Measurements from ENCODE around the gene TFDP1.

TFDP1 gene

DNA sequence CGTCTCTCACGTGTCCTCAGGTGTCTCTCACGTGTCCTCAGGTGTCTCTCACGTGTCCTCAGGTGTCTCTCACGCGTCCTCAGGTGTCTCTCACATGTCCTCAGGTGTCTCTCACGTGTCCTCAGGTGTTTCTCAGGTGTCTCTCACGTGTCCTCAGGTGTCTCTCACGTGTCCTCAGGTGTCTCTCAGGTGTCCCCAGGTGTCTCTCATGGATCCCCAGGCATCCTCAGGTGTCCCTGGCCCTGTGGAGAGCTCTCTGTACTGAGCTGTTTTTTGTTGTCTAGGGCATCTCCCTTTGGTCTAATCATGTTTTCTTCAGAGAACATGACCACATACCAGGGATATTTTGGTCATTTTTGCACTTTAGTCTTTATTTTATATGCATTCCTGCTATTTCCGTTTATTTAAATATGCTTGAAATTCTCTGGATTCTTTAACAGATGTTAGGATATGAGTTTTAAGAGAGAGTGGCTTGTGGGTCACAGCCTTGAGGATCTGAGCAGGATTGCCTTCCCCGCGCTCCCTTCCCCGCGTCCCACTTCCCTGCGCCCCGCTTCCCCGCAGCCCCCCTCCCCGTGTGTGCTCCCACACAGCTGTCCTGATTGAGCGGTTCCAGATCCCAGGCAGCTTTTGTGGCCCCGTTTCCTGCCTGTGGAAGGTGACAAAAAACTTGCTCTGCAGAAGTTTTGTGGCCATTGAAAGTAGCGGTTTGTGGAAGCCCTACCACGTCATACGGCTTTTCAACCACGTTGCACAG, 41.6 kb downstream of the TFDP1 start:
- TF ChIP-seq GABPA (IDR thresholded peaks at IDR 0.05; ENCODE audit: low read depth) = no peak
- TF ChIP-seq, protein P1, sequence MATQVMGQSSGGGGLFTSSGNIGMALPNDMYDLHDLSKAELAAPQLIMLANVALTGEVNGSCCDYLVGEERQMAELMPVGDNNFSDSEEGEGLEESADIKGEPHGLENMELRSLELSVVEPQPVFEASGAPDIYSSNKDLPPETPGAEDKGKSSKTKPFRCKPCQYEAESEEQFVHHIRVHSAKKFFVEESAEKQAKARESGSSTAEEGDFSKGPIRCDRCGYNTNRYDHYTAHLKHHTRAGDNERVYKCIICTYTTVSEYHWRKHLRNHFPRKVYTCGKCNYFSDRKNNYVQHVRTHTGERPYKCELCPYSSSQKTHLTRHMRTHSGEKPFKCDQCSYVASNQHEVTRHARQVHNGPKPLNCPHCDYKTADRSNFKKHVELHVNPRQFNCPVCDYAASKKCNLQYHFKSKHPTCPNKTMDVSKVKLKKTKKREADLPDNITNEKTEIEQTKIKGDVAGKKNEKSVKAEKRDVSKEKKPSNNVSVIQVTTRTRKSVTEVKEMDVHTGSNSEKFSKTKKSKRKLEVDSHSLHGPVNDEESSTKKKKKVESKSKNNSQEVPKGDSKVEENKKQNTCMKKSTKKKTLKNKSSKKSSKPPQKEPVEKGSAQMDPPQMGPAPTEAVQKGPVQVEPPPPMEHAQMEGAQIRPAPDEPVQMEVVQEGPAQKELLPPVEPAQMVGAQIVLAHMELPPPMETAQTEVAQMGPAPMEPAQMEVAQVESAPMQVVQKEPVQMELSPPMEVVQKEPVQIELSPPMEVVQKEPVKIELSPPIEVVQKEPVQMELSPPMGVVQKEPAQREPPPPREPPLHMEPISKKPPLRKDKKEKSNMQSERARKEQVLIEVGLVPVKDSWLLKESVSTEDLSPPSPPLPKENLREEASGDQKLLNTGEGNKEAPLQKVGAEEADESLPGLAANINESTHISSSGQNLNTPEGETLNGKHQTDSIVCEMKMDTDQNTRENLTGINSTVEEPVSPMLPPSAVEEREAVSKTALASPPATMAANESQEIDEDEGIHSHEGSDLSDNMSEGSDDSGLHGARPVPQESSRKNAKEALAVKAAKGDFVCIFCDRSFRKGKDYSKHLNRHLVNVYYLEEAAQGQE (IDR thresholded peaks at IDR 0.05; ENCODE audit: insufficient replicate concordance, low read depth) = no peak
- TF ChIP-seq POLR2AphosphoS5 (IDR thresholded peaks at IDR 0.05; ENCODE audit: low read depth) = no peak
- no peak for TF ChIP-seq SPI1 (IDR thresholded peaks at IDR 0.05; ENCODE audit: borderline replicate concordance, low read depth)
- TF ChIP-seq, protein P2, sequence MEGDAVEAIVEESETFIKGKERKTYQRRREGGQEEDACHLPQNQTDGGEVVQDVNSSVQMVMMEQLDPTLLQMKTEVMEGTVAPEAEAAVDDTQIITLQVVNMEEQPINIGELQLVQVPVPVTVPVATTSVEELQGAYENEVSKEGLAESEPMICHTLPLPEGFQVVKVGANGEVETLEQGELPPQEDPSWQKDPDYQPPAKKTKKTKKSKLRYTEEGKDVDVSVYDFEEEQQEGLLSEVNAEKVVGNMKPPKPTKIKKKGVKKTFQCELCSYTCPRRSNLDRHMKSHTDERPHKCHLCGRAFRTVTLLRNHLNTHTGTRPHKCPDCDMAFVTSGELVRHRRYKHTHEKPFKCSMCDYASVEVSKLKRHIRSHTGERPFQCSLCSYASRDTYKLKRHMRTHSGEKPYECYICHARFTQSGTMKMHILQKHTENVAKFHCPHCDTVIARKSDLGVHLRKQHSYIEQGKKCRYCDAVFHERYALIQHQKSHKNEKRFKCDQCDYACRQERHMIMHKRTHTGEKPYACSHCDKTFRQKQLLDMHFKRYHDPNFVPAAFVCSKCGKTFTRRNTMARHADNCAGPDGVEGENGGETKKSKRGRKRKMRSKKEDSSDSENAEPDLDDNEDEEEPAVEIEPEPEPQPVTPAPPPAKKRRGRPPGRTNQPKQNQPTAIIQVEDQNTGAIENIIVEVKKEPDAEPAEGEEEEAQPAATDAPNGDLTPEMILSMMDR (IDR thresholded peaks at IDR 0.05; ENCODE audit: insufficient read depth, low read length) = no peak
- Histone ChIP-seq H3K27ac (replicated peaks) (no peak overlapping the region), H3K27me3 (ENCODE audit: insufficient read depth, poor library complexity, severe bottlenecking) (no peaks in the 10 kb centered on the region), H3K4me3 (replicated peaks; ENCODE audit: insufficient read depth, low read length) (no peak overlapping the region)
- no peak for DNase-seq (ENCODE audit: low read depth in 1 of 2, low spot score in 1 of 2)

DNA sequence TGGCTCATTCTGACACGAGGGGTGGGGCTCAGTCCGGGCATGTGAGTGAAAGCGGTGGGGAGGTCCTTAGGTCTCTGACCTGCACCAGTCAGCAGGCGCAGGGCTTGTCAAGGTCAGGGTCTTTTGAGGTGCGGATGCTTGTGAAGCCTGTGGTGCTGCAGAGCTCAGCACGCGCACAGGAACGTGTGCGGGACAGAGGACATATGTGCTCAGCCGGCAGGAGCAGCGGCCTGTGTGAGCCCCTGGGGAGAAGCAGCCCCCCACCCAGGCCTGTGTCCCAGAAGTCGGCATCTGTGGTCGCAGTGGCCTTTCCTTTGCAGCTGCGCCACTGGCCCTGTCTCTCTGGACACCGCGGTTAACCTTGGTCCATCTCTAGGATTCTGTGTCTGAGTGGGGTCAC, 42.6 kb downstream of the TFDP1 start:
- no peak for DNase-seq (ENCODE audit: low read depth in 1 of 2, low spot score in 1 of 2)
- Histone ChIP-seq H3K27me3 (ENCODE audit: insufficient read depth, poor library complexity, severe bottlenecking) (no peaks in the 10 kb centered on the region), H3K4me3 (replicated peaks; ENCODE audit: insufficient read depth, low read length) (no peak overlapping the region), H3K27ac (replicated peaks) (no peak overlapping the region)
- TF ChIP-seq GABPA (IDR thresholded peaks at IDR 0.05; ENCODE audit: low read depth) (no peak), SPI1 (IDR thresholded peaks at IDR 0.05; ENCODE audit: borderline replicate concordance, low read depth) (no peak), POLR2AphosphoS5 (IDR thresholded peaks at IDR 0.05; ENCODE audit: low read depth) (no peak)
- TF ChIP-seq, protein P2 (IDR thresholded peaks at IDR 0.05; ENCODE audit: insufficient read depth, low read length) = no peak
- TF ChIP-seq, protein P1 (IDR thresholded peaks at IDR 0.05; ENCODE audit: insufficient replicate concordance, low read depth) = no peak

DNA sequence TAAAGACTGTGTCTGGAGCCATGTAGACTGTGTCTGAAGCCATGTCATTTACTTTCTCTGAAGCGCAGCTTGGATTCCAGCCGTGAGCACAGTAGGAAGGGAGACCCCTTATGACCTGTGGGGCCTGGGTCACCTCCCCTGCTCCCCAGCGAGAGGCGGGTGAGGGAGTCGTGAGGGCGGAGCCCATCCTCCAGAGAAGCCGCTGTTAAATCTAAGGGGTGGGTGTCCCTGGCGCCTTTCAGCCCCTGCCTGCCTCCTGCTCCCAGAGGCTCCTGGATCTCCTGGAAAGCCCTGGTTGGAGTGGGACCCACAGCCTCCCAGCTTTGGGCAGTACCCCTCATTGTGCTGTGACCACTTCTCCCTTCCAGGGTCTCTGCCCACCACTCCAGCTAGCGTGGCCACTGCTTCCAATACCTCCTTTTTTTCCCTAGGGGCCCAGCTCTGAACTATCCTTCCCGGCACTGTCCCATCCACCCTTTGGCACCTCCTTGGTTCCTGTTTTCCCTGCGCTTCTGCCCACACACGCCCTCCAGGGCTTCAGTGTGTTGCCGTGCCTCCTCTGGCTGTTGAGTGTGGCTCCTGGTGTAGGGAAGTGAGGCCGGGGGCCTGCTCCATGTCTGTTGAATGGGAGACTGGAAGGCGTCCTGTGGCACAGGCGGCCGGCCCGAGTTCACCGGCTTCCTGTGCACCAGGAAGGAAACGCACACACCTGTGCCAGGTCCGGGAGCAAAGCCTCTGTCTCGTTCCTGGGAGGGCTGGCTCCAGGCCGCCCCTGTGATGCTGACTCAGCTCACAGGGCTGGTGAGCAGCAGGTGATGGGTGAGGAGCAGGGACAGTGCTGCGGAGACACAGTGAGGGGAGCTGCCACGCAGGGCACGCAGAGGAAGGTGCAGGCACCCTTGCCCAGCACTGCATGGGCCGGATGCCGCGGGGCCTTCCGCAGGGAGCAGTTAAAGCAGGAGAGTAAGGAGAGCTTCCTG, 44.0 kb downstream of the TFDP1 start:
- TF ChIP-seq POLR2AphosphoS5 (IDR thresholded peaks at IDR 0.05; ENCODE audit: low read depth) (no peak), SPI1 (IDR thresholded peaks at IDR 0.05; ENCODE audit: borderline replicate concordance, low read depth) (no peak), GABPA (IDR thresholded peaks at IDR 0.05; ENCODE audit: low read depth) (no peak)
- TF ChIP-seq, protein P2 (IDR thresholded peaks at IDR 0.05; ENCODE audit: insufficient read depth, low read length) = no peak
- TF ChIP-seq, protein P1 (IDR thresholded peaks at IDR 0.05; ENCODE audit: insufficient replicate concordance, low read depth) = no peak
- H3K27ac ChIP-seq (replicated peaks) = no peak overlapping the region

More for the DNA sequence above, 44.0 kb downstream of the TFDP1 start:
- Histone ChIP-seq H3K4me3 (replicated peaks; ENCODE audit: insufficient read depth, low read length) (no peak overlapping the region), H3K27me3 (ENCODE audit: insufficient read depth, poor library complexity, severe bottlenecking) (no peaks in the 10 kb centered on the region)
- DNase-seq (ENCODE audit: low read depth in 1 of 2, low spot score in 1 of 2) = no peak

Data from HL-60 (cell line).